ENCODE data around the gene CARMIL1.

Gene CARMIL1

DNA sequence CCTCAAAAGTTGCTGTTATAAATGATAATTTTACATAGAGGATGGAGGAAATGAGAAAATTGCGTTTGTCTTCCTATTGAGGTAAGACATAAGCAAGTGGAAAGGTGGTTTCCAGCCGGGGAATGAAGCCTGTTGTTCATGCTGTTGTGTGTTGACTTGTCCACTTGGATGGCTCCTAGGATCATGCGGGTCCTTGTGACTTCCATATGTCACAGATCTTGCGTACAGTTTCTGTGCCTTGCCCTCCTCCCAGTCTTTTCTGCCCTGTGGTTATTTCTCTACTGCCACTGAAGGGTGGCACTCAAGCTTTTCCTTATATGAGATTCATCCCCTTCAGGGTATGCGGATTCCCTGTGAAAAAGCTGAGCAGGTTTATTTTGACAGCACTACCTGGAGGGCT is 116.6 kb downstream of the CARMIL1 start:
- no peaks in the 10 kb centered on the region for H3K9me3 ChIP-seq (ENCODE audit: control insufficient read depth, low read length)
- DNase-seq (ENCODE audit: low read depth) = no peak
- no peak overlapping the region for H3K4me3 ChIP-seq (ENCODE audit: low read length)
- H3K36me3 ChIP-seq (ENCODE audit: control insufficient read depth, insufficient read depth, low read length, severe bottlenecking) = no peaks in the 10 kb centered on the region
- no peaks in the 10 kb centered on the region for H3K27me3 ChIP-seq (replicated peaks; ENCODE audit: control insufficient read depth, insufficient read depth, low read length)
- H3K4me1 ChIP-seq (ENCODE audit: control insufficient read depth, insufficient read depth, low read length) = peaks cover 17% of the 10 kb centered on the region
- no peak overlapping the region for H3K9ac ChIP-seq (ENCODE audit: low read length)

DNA sequence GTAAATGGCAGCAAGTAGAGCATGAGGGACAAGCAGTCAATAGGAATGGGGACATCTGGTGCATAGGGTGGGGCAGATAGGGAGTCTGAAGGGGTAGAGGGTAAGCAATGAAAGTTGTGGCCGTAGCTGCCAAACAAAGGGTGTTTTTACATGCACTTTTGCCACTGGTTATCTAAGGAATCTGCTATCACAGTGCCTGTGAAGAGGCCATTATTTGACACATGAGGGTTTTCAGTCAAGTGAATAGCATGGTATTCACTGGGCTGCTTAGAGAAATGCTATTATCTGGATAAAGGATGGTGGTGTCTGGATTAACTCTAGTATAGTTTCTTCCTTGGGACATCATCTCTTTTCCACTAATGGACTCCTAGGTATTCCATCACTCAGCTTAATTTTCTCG is 118.2 kb downstream of the CARMIL1 start:
- DNase-seq (ENCODE audit: low read depth) = no peak
- H3K4me1 ChIP-seq (ENCODE audit: control insufficient read depth, insufficient read depth, low read length) = peaks cover 15% of the 10 kb centered on the region
- no peaks in the 10 kb centered on the region for H3K9me3 ChIP-seq (ENCODE audit: control insufficient read depth, low read length)

DNA sequence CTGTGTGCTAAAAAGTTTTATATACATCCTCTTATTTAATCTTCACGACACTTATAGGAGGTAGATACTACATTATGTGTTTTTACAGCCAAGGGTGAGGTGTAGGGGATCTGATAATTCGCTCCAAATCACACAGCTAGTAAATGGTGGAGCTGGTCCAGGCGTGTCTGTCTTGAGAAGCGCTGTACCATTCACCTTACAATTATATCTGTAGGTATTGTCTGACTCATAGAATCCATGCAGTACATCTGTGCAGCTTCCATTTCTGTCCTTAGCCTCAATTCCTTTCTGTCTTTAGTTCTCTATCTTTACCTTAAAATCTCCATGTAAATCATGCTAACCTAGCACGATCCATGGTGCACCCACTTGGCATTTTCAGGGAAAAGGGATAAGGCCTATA is 120.7 kb downstream of the CARMIL1 start:
- no peak overlapping the region for H3K9ac ChIP-seq (ENCODE audit: low read length)
- peaks cover 3% of the 10 kb centered on the region for H3K4me1 ChIP-seq (ENCODE audit: control insufficient read depth, insufficient read depth, low read length)
- no peaks in the 10 kb centered on the region for H3K36me3 ChIP-seq (ENCODE audit: control insufficient read depth, insufficient read depth, low read length, severe bottlenecking)
- DNase-seq (ENCODE audit: low read depth) = no peak
- no peak overlapping the region for H3K4me3 ChIP-seq (ENCODE audit: low read length)
- no peaks in the 10 kb centered on the region for H3K9me3 ChIP-seq (ENCODE audit: control insufficient read depth, low read length)
- H3K27me3 ChIP-seq (replicated peaks; ENCODE audit: control insufficient read depth, insufficient read depth, low read length) = no peaks in the 10 kb centered on the region

More for the DNA sequence above, 118.2 kb downstream of the CARMIL1 start:
- Histone ChIP-seq H3K9ac (ENCODE audit: low read length) (no peak overlapping the region), H3K36me3 (ENCODE audit: control insufficient read depth, insufficient read depth, low read length, severe bottlenecking) (no peaks in the 10 kb centered on the region), H3K27me3 (replicated peaks; ENCODE audit: control insufficient read depth, insufficient read depth, low read length) (no peaks in the 10 kb centered on the region), H3K4me3 (ENCODE audit: low read length) (no peak overlapping the region)

DNA sequence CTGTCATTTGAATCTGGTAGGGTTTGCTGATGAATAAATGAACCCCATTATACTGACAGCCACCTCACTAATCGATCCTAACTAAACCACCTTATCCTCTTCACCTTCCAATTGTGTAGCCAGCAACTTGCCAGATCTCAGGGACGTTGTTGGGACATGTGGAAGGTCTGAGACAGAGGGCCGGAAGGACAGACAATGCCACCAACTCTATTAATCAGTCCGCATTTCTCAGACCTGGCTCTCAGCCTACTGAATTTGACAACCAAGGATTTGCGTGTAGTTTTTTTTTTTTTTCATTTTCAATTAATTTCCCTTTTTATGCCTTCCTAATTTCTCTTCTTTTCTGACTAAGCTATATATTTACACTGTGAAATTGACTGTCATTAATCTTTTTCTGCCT is 122.5 kb downstream of the CARMIL1 start:
- no peaks in the 10 kb centered on the region for H3K9me3 ChIP-seq (ENCODE audit: control insufficient read depth, low read length)
- H3K9ac ChIP-seq (ENCODE audit: low read length) = no peak overlapping the region
- DNase-seq (ENCODE audit: low read depth) = no peak
- no peaks in the 10 kb centered on the region for H3K27me3 ChIP-seq (replicated peaks; ENCODE audit: control insufficient read depth, insufficient read depth, low read length)
- no peaks in the 10 kb centered on the region for H3K36me3 ChIP-seq (ENCODE audit: control insufficient read depth, insufficient read depth, low read length, severe bottlenecking)
- H3K4me1 ChIP-seq (ENCODE audit: control insufficient read depth, insufficient read depth, low read length) = peaks cover 12% of the 10 kb centered on the region
- H3K4me3 ChIP-seq (ENCODE audit: low read length) = no peak overlapping the region

DNA sequence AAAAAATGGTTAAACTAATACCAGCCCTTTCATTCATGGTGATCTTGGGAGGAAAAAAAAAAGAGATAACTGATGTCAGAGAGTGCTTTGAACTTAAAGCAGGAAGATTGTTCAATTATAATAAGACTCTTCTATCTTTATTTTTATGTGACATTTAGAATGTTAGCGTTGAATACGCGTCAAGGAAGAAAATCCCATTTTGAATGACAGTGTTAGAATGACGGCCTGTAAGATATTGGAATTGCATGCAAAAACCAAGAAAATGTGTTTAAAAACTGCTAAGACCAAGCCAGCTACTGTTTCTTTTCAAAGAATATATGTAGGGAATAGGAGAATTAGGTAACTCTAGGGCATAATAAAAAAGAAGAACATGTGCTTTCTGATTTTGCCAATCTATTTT is 123.0 kb downstream of the CARMIL1 start:
- Histone ChIP-seq H3K36me3 (ENCODE audit: control insufficient read depth, insufficient read depth, low read length, severe bottlenecking) (no peaks in the 10 kb centered on the region), H3K4me1 (ENCODE audit: control insufficient read depth, insufficient read depth, low read length) (peaks cover 12% of the 10 kb centered on the region), H3K4me3 (ENCODE audit: low read length) (no peak overlapping the region), H3K9me3 (ENCODE audit: control insufficient read depth, low read length) (no peaks in the 10 kb centered on the region), H3K27me3 (replicated peaks; ENCODE audit: control insufficient read depth, insufficient read depth, low read length) (no peaks in the 10 kb centered on the region), H3K9ac (ENCODE audit: low read length) (no peak overlapping the region)
- DNase-seq (ENCODE audit: low read depth) = no peak

DNA sequence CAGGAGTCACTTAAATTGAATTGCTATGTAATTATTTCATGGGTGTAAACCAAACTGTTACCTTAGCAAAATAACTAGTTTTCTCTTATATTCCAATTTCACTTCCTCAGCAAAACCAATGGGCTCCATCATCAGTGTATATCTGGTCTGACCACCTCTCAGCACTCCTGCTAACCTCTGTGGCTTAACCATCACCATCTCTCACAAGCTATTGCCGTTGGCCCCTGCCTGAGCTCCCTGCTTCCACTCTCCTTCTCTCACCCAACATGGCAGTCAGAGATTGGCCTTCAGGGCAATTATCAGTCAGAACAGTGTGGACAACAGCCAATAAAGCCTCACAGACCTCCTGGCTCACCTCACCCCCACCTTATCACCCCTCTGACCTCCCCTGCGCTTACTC is 124.0 kb downstream of the CARMIL1 start:
- H3K4me3 ChIP-seq (ENCODE audit: low read length) = no peak overlapping the region
- no peak for DNase-seq (ENCODE audit: low read depth)
- H3K9me3 ChIP-seq (ENCODE audit: control insufficient read depth, low read length) = no peaks in the 10 kb centered on the region

DNA sequence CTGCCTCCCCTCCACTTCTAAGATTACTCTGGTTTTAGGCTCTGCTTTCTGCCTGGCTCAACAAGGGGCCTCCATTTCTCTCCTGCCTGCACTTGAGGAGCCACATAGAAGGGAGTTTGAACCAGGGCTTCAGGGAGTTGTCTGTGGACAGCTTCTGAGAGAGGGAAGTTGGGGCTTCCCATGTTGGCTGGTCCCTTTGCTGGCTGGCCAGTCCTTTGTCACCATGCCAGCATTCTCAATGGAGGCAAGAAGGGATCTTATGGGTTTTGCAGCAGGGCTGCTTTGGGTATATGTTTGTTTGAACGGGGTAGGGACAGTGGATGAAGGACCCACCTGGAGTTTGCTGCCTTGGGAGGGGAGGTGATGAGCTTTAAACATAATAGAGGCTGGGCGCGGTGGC is 124.9 kb downstream of the CARMIL1 start:
- no peaks in the 10 kb centered on the region for H3K9me3 ChIP-seq (ENCODE audit: control insufficient read depth, low read length)
- no peak overlapping the region for H3K4me3 ChIP-seq (ENCODE audit: low read length)
- H3K36me3 ChIP-seq (ENCODE audit: control insufficient read depth, insufficient read depth, low read length, severe bottlenecking) = no peaks in the 10 kb centered on the region
- no peak for DNase-seq (ENCODE audit: low read depth)
- H3K27me3 ChIP-seq (replicated peaks; ENCODE audit: control insufficient read depth, insufficient read depth, low read length) = no peaks in the 10 kb centered on the region
- no peak overlapping the region for H3K9ac ChIP-seq (ENCODE audit: low read length)
- peaks cover 12% of the 10 kb centered on the region for H3K4me1 ChIP-seq (ENCODE audit: control insufficient read depth, insufficient read depth, low read length)

More for the DNA sequence above, 124.0 kb downstream of the CARMIL1 start:
- Histone ChIP-seq H3K27me3 (replicated peaks; ENCODE audit: control insufficient read depth, insufficient read depth, low read length) (no peaks in the 10 kb centered on the region), H3K9ac (ENCODE audit: low read length) (no peak overlapping the region), H3K4me1 (ENCODE audit: control insufficient read depth, insufficient read depth, low read length) (peaks cover 12% of the 10 kb centered on the region), H3K36me3 (ENCODE audit: control insufficient read depth, insufficient read depth, low read length, severe bottlenecking) (no peaks in the 10 kb centered on the region)

DNA sequence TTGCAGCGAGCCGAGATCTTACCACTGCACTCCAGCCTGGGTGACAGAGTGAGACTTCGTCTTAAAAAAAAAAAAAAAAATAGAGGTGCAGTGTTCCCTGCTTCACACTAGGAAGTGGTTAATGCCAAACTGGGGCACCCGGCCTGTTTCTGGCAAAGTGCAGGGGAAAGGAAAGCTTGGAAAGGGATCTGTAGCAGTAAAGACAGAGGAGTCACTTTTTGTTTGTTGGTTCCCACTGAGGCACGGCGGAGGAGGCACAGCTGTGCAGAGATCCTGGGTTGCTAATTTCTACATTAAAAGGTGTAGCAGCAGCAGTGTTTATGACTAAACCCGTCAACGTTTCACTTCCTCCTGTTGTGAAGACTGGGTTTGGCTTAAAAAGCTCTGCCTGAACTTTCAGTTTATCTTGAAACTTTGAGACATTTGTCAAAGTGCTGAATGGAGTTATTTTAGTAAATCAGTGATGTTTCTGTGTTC is 125.6 kb downstream of the CARMIL1 start:
- H3K27me3 ChIP-seq (replicated peaks; ENCODE audit: control insufficient read depth, insufficient read depth, low read length) = no peaks in the 10 kb centered on the region
- H3K4me1 ChIP-seq (ENCODE audit: control insufficient read depth, insufficient read depth, low read length) = peaks cover 12% of the 10 kb centered on the region
- H3K9me3 ChIP-seq (ENCODE audit: control insufficient read depth, low read length) = no peaks in the 10 kb centered on the region
- no peak for DNase-seq (ENCODE audit: low read depth)
- H3K36me3 ChIP-seq (ENCODE audit: control insufficient read depth, insufficient read depth, low read length, severe bottlenecking) = no peaks in the 10 kb centered on the region
- peak overlapping the region; percentile 56 for H3K4me3 ChIP-seq (ENCODE audit: low read length)
- peak overlapping the region; percentile 48 for H3K9ac ChIP-seq (ENCODE audit: low read length)

DNA sequence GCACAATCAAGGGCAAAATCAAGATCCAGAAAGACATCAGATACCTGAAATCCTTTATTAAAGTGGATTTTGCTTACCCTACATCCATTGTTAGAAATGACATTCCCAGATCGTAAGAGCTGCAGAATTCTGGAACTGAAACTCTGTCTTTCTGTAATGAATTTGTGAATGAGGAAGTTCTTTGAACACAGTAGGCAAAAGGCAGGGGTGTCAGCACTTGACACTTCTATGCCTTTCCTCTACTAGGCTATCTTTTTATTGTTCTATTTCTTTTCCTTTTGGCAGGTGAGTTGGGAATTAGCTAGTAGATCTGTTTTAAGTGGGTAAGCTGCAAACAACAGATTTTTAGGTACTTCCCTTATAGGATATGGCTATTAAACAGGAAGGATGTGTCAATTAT is 126.3 kb downstream of the CARMIL1 start:
- no peaks in the 10 kb centered on the region for H3K27me3 ChIP-seq (replicated peaks; ENCODE audit: control insufficient read depth, insufficient read depth, low read length)
- no peak for DNase-seq (ENCODE audit: low read depth)
- peak overlapping the region; percentile 56 for H3K4me3 ChIP-seq (ENCODE audit: low read length)
- no peaks in the 10 kb centered on the region for H3K9me3 ChIP-seq (ENCODE audit: control insufficient read depth, low read length)
- H3K4me1 ChIP-seq (ENCODE audit: control insufficient read depth, insufficient read depth, low read length) = peaks cover 17% of the 10 kb centered on the region
- peak overlapping the region; percentile 48 for H3K9ac ChIP-seq (ENCODE audit: low read length)
- H3K36me3 ChIP-seq (ENCODE audit: control insufficient read depth, insufficient read depth, low read length, severe bottlenecking) = no peaks in the 10 kb centered on the region

DNA sequence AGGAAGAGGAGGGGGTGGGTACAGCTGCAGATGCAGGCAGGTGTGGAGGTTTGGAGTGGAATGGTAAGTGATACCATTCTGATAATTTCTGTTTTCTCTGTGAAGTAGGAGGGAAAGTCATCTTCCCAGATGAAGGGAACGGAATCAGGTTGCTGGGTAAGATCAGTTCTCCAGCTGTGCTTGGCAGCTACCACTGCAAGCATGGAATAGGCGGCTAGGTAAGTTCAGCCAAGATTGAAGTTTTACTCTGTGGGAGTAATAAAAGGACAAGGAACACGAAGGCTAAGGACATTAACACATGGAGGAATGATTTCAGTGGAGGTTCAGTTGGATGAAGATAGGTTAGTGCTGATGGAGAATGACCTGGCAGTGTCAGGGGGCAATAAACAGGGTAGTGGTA is 128.3 kb downstream of the CARMIL1 start:
- H3K4me1 ChIP-seq (ENCODE audit: control insufficient read depth, insufficient read depth, low read length) = peaks cover 24% of the 10 kb centered on the region
- H3K36me3 ChIP-seq (ENCODE audit: control insufficient read depth, insufficient read depth, low read length, severe bottlenecking) = no peaks in the 10 kb centered on the region
- H3K9ac ChIP-seq (ENCODE audit: low read length) = no peak overlapping the region
- H3K9me3 ChIP-seq (ENCODE audit: control insufficient read depth, low read length) = no peaks in the 10 kb centered on the region
- H3K27me3 ChIP-seq (replicated peaks; ENCODE audit: control insufficient read depth, insufficient read depth, low read length) = no peaks in the 10 kb centered on the region
- no peak overlapping the region for H3K4me3 ChIP-seq (ENCODE audit: low read length)
- DNase-seq (ENCODE audit: low read depth) = no peak

DNA sequence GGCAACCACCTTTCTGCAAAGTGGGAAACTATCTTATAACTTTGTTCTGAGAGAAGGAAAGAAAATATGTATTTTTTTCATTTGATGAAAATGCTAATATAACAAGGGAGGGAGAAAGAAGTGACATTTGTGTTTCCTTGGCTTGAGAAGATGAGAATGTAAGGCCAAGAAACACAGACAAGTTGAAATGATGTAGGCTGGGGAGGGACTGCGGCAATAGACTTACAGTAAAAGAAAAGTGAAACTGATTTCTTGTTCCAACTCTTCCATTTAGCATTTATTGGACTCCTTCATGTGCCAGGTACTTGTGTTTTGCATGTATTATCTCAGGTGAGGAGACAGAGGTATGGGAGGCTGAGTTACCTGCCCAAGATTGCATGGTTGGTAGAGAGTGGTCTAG is 130.9 kb downstream of the CARMIL1 start:
- Histone ChIP-seq H3K36me3 (ENCODE audit: control insufficient read depth, insufficient read depth, low read length, severe bottlenecking) (no peaks in the 10 kb centered on the region), H3K9me3 (ENCODE audit: control insufficient read depth, low read length) (no peaks in the 10 kb centered on the region), H3K27me3 (replicated peaks; ENCODE audit: control insufficient read depth, insufficient read depth, low read length) (no peaks in the 10 kb centered on the region), H3K9ac (ENCODE audit: low read length) (peak overlapping the region; percentile 33), H3K4me3 (ENCODE audit: low read length) (peak overlapping the region; percentile 75), H3K4me1 (ENCODE audit: control insufficient read depth, insufficient read depth, low read length) (peaks cover 46% of the 10 kb centered on the region)
- no peak for DNase-seq (ENCODE audit: low read depth)

DNA sequence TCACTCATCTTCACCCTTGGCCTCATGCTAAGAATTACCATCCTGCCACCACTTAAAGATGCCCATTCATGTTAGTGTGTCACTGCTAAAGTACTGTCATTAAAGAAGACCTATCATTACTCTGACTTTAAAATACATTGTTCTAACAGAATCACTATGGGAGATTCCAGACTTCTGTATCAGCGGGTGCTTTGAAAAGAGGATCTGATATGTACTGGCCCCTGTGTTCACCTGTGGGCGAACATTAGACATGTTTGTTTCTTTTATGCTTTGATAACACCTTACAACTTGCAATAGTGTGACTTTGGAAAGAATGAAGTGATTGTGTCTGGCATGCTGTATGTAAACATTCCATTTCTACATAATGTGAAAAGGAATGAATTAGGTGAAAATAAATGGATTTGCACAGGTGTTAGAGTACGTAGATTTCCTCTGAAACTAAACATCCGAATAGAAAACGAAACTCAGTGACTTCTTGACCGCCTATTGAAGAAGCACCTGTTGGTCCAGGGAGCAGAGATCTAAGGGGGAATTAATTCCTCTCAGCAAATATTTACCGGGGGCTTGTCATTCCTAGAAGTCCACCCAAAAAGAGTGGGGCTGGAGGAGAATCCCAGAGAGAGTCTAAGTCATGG is 132.3 kb downstream of the CARMIL1 start:
- DNase-seq (ENCODE audit: low read depth) = no peak
- Histone ChIP-seq H3K4me1 (ENCODE audit: control insufficient read depth, insufficient read depth, low read length) (peaks cover 43% of the 10 kb centered on the region), H3K36me3 (ENCODE audit: control insufficient read depth, insufficient read depth, low read length, severe bottlenecking) (no peaks in the 10 kb centered on the region), H3K27me3 (replicated peaks; ENCODE audit: control insufficient read depth, insufficient read depth, low read length) (no peaks in the 10 kb centered on the region), H3K9ac (ENCODE audit: low read length) (no peak overlapping the region), H3K9me3 (ENCODE audit: control insufficient read depth, low read length) (no peaks in the 10 kb centered on the region), H3K4me3 (ENCODE audit: low read length) (no peak overlapping the region)

Measured in adipocyte (in vitro differentiated cells).